Measurements from ENCODE around the gene VAT1L. TPM values are rescaled to one million over a fixed set of nuclear protein-coding genes. Genes with fewer than 3 reads are reported as not detected.

Gene VAT1L
- total RNA-seq, 1 experiment from 2014 or later, result 0.10 TPM

GRCh38 chr16:77763994-77764393 is 24.4 kb upstream of the VAT1L start:
- TF ChIP-seq SP1 (IDR thresholded peaks at IDR 0.05; ENCODE audit: low read depth) (no peak), JUND (IDR thresholded peaks at IDR 0.05) (no peak), SIN3A (IDR thresholded peaks at IDR 0.05; ENCODE audit: low read depth) (no peak), EZH2phosphoT487 (IDR thresholded peaks at IDR 0.05; ENCODE audit: borderline replicate concordance) (no peak), EGR1 (IDR thresholded peaks at IDR 0.05; ENCODE audit: low read depth) (no peak), FOSL1 (IDR thresholded peaks at IDR 0.05; ENCODE audit: low read depth) (no peak), TCF7L2 (IDR thresholded peaks at IDR 0.05; ENCODE audit: borderline replicate concordance, extremely low read depth, insufficient read depth, insufficient read length) (no peak), CEBPB (IDR thresholded peaks at IDR 0.05; ENCODE audit: low read depth) (no peak)
- TF ChIP-seq, protein P1, sequence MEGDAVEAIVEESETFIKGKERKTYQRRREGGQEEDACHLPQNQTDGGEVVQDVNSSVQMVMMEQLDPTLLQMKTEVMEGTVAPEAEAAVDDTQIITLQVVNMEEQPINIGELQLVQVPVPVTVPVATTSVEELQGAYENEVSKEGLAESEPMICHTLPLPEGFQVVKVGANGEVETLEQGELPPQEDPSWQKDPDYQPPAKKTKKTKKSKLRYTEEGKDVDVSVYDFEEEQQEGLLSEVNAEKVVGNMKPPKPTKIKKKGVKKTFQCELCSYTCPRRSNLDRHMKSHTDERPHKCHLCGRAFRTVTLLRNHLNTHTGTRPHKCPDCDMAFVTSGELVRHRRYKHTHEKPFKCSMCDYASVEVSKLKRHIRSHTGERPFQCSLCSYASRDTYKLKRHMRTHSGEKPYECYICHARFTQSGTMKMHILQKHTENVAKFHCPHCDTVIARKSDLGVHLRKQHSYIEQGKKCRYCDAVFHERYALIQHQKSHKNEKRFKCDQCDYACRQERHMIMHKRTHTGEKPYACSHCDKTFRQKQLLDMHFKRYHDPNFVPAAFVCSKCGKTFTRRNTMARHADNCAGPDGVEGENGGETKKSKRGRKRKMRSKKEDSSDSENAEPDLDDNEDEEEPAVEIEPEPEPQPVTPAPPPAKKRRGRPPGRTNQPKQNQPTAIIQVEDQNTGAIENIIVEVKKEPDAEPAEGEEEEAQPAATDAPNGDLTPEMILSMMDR (IDR thresholded peaks at IDR 0.05 in 2 of 3, conservative IDR thresholded peaks at IDR 0.05 in 1 of 3; ENCODE audit: borderline replicate concordance in 1 of 3, insufficient read depth in 1 of 3, low read depth in 2 of 3, low read length in 2 of 3), result no peak
- H3K27ac ChIP-seq (ENCODE audit: low read depth, low read length), result no peak overlapping the region
- peaks cover 11% of the 10 kb centered on the region; the same call in 1 of the 2 replicates for H3K27me3 ChIP-seq (ENCODE audit: insufficient read depth, low read length)
- BruUV-seq (replicated peaks), result no TSS peak
- H2AFZ ChIP-seq (ENCODE audit: low read depth, low read length, poor library complexity, severe bottlenecking), result no peak overlapping the region
- H3K36me3 ChIP-seq (ENCODE audit: control insufficient read depth in 1 of 2, insufficient read depth in 2 of 2, low read length in 2 of 2), result no peaks in the 10 kb centered on the region
- intact Hi-C loops (cut with micrococcal nuclease), result no loop called here
- no peaks in the 10 kb centered on the region for H3K9me3 ChIP-seq (ENCODE audit: control insufficient read depth in 1 of 2, insufficient read depth in 1 of 2, low read depth in 1 of 2, low read length in 2 of 2)
- ChIA-PET CTCF (no interaction called here), RAD21 (ENCODE audit: low non-redundant PET in 1 of 2, low total read pairs in 2 of 2, uncharacterized antibody in 2 of 2, unreplicated experiment in 2 of 2) (interaction anchor here in 1 of 2 experiments (0.6 kb wide), 1 partner anchor 9 kb away, joined by 3 read pairs; no protein-coding TSS in a partner anchor), POLR2A (no interaction called here)
- no peak overlapping the region for H3K4me2 ChIP-seq (ENCODE audit: low read length)
- no peaks in the 10 kb centered on the region for H4K20me1 ChIP-seq (ENCODE audit: insufficient read depth)
- no peak overlapping the region for H3K4me3 ChIP-seq (replicated peaks in 1 of 2; ENCODE audit: low read depth in 1 of 2, low read length in 2 of 2)
- no peak for ATAC-seq
- no peak for DNase-seq (ENCODE audit: low read depth, low spot score)
- peaks cover 0 to 5% of the 10 kb centered on the region in 2 experiments; a peak in 2 of 4 replicates for H3K4me1 ChIP-seq (ENCODE audit: control insufficient read depth in 1 of 2, insufficient read depth in 2 of 2, low read length in 2 of 2)
- H3K9ac ChIP-seq (ENCODE audit: low read length), result no peak overlapping the region
- no peaks in the 10 kb centered on the region for H3K79me2 ChIP-seq (ENCODE audit: insufficient read depth, low read length)
- no peaks in the 10 kb centered on the region for H3K9me2 ChIP-seq (ENCODE audit: insufficient read depth)

DNA sequence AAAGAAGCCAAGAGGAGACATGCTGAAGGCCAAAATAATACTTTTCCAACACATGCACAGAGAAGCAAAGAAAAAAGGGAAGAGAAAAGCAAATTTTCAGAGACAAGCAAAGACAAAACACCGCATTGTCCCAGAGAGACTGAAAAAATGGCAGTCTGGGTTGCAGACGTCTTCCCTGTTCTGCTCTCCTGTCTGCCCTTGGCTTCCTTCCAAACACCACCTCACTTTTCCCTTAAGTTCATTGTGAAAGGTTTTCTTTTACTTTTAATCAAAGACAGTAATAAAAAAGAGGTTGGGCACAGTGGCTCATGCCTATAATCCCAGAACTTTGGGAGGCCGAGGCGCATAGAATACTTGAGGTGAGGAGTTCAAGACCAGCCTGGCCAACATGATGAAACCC is 21.2 kb upstream of the VAT1L start:
- Histone ChIP-seq H3K9me3 (ENCODE audit: control insufficient read depth in 1 of 2, insufficient read depth in 1 of 2, low read depth in 1 of 2, low read length in 2 of 2) (no peaks in the 10 kb centered on the region), H3K9ac (ENCODE audit: low read length) (no peak overlapping the region), H4K20me1 (ENCODE audit: insufficient read depth) (no peaks in the 10 kb centered on the region), H3K79me2 (ENCODE audit: insufficient read depth, low read length) (no peaks in the 10 kb centered on the region), H3K27ac (ENCODE audit: low read depth, low read length) (no peak overlapping the region), H3K4me1 (ENCODE audit: control insufficient read depth in 1 of 2, insufficient read depth in 2 of 2, low read length in 2 of 2) (peaks cover 0 to 5% of the 10 kb centered on the region in 2 experiments; a peak in 2 of 4 replicates), H3K36me3 (ENCODE audit: control insufficient read depth in 1 of 2, insufficient read depth in 2 of 2, low read length in 2 of 2) (no peaks in the 10 kb centered on the region), H2AFZ (ENCODE audit: low read depth, low read length, poor library complexity, severe bottlenecking) (no peak overlapping the region), H3K4me2 (ENCODE audit: low read length) (no peak overlapping the region), H3K4me3 (replicated peaks in 1 of 2; ENCODE audit: low read depth in 1 of 2, low read length in 2 of 2) (no peak overlapping the region), H3K27me3 (ENCODE audit: insufficient read depth, low read length) (peaks cover 31% of the 10 kb centered on the region), H3K9me2 (ENCODE audit: insufficient read depth) (no peaks in the 10 kb centered on the region)
- DNase-seq (ENCODE audit: low read depth, low spot score), result no peak
- CTCF ChIA-PET, result no interaction called here
- intact Hi-C loops (cut with micrococcal nuclease), result loop anchor here (5.0 kb wide), 1 partner anchor 50 kb away; no protein-coding TSS in a partner anchor
- ATAC-seq, result no peak
- POLR2A ChIA-PET, result no interaction called here
- no TSS peak for BruUV-seq (replicated peaks)
- RAD21 ChIA-PET (ENCODE audit: low non-redundant PET in 1 of 2, low total read pairs in 2 of 2, uncharacterized antibody in 2 of 2, unreplicated experiment in 2 of 2), result no interaction called here
- TF ChIP-seq TCF7L2 (IDR thresholded peaks at IDR 0.05; ENCODE audit: borderline replicate concordance, extremely low read depth, insufficient read depth, insufficient read length) (no peak), REST (IDR thresholded peaks at IDR 0.05; ENCODE audit: low read depth) (no peak), ELF1 (IDR thresholded peaks at IDR 0.05; ENCODE audit: borderline replicate concordance, low read depth) (no peak), EZH2 (IDR thresholded peaks at IDR 0.05) (no peak), RAD21 (IDR thresholded peaks at IDR 0.05; ENCODE audit: low read depth) (no peak), EGR1 (IDR thresholded peaks at IDR 0.05; ENCODE audit: low read depth) (no peak), FOSL1 (IDR thresholded peaks at IDR 0.05; ENCODE audit: low read depth) (no peak), ZNF274 (IDR thresholded peaks at IDR 0.05; ENCODE audit: low read depth, low read length) (no peak)
